Daoy (cell line): Measurements from ENCODE around the gene SCAANT1. TPM values are rescaled to one million over a fixed set of nuclear protein-coding genes. Genes with fewer than 3 reads are reported as not detected.

Source experiments
- DNase-seq: peaks from one replicate; pipeline ENCODE4 v3.0.0-alpha.2; 2015; ENCODE audit warnings: low read depth
- total RNA-seq: library from RNA; depleted of rRNA; stranded (reverse); fragments of >200 nt; shearing (Covaris generic); gene quantifications from 2 replicates; pipeline ENCODE4 v1.2.3, GENCODE V29; 2014

Gene SCAANT1
- total RNA-seq, 1 experiment from 2014 or later: not detected

DNA sequence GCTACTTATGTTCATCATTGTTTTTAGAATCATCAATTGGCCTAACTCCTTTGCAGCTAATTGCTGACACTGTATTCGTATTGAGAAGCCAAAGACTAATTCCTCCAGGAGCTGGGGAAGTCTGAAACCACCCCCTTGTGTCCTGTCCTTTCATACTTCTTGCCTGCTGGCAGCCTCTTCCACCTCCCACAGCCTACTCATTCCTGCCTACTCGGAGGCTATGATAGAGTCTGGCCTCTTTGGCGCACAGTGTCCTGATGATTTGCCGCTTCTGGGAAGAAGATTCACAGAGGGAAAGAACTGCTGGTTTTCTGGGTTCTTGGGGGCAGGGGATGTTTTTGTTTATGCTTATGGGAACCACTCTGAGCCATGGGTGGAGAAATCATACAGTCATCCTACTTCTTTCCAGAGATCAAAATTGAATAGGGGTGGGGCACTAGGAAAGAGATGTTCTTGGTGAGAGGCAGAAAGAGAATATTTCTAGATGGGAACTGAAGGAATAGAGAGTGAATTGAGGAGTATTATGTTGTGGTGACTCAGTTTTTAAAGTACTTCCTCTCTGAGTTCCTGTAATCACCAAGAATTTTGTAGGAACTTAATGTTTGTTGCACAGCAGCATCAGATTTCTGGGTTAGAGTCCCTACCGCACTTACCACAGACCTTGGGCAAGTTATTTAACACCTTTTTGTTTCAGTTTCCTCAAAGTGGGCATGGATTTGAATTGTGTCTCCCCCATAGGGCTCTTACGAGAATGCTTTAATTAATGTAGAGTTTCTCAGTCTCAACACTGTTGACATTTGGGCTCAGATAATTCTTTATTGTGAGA is 22.1 kb upstream of the SCAANT1 start:
- DNase-seq: no peak

GRCh38 chr3:63933459-63933858 is 21.3 kb upstream of the SCAANT1 start:
- no peak for DNase-seq

GRCh38 chr3:63932509-63933212 is 20.5 kb upstream of the SCAANT1 start:
- no peak for DNase-seq

DNA sequence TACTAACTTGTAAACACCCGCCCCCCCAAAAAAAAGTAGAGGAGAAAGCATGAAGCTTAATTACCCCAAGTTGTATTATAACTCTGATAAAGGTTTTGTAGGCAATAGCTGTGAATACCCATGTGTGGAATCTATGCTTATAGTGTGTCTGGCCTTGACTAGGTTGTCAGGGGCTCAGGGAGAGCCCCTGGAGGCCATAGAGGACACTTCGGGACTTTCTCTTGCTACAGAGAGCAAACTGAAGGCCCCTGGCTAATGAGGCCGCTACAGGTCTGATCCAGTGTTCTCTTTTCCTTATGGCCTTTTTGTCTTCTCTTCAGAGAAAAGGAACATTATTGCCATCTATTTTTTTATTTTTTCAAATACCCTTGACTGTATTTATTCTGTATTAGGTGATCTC is 19.1 kb upstream of the SCAANT1 start:
- no peak for DNase-seq

- DNase-seq: no peak
These were observed 15.5 kb upstream of the SCAANT1 start for GRCh38 chr3:63927422-63928280.

DNA sequence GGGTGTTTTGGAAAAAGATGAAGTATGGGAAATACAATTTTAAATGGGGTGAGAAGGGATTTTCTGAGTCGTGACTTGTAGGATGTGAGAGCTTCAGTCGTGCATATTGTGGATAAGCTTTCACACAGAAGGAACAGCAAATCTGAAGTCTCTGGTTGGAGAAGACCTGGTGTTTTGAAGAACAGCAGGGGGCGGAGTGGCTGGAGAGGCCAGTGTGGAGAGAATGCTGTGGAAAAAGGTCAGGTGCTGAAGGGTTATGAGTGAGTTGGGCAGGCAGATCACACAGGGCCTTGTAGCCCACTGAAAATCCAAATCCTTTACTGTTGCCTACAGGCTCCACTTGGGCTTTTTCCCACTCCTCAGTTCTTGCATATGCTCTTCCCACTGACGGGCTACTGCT is 14.1 kb upstream of the SCAANT1 start:
- DNase-seq: no peak

DNA sequence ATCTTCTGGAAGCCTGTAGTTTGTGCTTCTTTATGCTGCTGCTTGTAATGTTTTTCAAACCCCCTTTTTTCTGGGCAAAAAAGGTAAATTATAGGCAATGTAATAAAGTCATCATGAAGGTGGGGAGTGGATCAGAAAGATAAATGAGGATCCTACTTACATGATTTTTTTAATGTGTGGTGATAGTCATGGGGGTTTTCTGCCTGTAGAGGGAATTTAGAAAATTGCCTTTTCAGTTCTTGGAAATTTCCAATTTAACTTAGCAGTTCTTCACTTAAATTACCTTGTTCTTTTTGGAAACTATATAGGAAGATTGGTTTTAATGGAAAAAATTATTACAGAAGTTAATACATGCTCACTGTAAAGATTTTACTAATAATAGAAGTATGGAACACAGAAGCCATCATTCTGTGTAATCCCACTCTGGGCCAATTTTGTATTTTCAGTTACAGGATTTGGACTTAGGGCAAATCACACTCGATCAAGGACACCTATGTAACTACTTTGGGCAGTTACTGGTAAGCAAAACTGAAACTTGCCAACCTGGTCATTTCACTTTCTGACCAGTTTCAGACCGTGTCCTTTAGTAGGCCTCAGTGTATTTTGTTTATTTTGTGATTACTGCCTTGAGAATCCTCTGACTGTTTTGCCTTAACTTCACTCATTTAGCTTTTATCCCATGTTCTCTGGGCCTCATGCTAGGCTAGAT is 10.5 kb upstream of the SCAANT1 start:
- DNase-seq: no peak

DNA sequence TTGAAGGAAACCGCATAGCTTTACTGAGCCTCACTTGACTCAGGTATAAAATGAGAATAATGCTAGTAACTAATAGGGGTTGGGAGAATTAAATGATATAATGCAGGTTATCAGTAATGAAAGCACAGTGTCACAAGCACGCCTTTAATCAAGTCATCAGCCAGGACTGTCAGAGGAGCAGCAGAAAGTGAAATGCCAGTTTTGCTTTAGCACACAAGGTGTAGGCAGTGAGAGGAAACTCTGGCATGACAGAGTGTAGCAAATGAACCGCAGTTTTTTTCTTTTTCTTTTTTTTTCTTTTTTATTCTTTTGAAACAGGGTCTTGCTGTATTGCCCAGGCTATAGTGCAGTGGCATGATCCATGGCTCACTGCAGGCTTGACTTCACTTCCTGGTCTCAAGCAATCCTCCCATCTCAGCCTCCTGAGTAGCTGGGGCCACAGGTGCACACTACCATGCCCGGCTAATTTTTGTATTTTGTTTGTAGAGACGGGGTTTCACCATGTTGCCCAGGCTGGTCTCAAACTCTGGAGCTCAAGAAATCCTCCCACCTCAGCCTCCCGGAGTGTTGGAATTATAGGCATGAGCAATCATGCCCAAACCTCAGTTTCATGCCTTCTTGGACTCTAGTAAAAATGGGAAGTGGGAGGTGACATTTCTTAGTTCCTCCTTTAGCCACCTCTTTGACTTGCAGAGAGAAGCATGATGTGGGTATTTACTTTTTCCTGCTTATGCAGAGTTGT is 9.7 kb upstream of the SCAANT1 start:
- DNase-seq: no peak

DNA sequence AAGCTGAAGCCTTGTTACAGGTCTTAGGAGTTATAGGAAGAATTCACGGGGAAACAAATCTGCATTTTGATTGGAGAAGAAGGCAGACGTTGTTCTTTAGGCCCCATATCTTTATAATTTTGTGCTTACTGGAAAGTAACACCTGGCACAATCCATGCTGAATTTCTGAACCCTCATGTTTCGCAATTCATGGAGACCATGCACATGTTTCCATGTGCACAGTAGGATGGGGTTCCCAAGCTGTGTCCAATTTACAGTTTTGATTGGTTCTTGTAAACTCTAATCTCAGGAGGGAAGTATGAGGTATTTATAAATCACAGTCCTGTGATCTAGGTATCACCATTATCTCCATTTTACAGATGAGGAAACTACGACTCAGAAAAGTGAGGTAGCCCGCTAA is 7.8 kb upstream of the SCAANT1 start:
- no peak for DNase-seq

DNA sequence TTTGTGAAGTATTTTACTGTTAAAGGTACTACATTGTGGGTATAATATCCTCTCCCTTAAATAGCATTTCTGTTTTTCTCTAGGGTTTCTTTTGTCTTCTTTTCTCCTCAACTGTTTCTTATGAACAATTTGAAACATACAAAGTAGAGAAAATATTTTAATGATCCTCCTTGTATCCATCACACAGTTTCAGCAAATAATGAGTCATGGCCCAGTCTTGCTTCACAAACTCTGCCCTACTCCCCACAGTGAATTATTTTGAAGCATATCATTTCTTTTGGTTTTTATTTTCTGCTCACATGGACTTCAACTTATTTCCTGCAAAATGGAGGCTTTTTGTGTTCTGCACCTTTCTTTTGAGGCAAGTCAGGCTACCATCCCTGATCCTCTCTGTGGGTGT is 6.1 kb upstream of the SCAANT1 start:
- no peak for DNase-seq

DNA sequence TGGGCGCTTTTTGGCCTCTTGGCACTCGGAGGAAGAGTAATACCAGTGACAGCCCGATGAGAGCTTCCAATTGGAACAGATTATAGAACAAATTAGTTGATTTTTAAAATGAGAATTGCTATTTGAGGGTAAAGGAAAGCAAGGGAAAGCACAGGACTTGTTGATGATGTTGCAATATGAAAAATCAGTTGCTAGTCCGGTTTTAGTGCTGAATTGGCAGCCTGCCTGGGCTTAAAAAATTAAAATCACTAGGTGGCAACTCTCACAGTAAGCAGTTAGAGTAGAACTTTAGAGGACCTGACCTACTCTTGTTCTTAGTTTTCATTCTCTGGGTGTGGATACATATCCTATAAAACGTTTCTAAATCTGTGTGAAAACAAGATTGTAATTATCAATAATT is 2.1 kb upstream of the SCAANT1 start:
- no peak for DNase-seq

DNA sequence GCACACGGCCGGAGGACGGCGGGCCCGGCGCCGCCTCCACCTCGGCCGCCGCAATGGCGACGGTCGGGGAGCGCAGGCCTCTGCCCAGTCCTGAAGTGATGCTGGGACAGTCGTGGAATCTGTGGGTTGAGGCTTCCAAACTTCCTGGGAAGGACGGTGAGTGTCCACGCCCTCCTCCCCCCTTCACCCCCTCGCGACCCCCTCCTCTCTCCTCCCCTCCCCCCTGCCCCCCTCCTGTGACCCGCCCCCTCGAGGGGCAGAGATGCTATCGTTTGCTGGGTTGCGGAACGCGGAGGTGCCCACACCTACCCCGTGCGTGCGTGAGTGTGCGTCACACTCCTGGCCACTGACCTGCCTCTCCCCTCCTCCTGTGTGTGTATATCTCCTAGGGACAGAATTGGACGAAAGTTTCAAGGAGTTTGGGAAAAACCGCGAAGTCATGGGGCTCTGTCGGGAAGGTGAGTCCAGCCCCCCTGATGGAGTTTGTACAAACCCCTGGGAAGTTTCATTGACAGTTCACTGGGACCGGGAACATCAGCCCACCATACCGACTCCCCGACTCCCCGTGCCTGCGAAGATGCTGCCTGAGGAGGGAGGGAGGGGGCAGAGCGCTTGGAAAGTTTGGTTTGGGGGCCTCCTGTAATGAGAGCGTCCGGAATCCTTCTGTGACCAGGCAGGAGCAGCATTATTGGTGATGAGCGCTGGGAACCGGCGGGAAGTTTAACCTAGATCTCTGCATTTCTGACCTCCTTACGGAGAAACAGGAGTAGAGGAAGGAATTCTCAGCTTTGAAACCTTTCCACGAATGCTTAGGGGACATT is 795 bp upstream of the SCAANT1 start:
- peak; percentile 56 for DNase-seq

DNA sequence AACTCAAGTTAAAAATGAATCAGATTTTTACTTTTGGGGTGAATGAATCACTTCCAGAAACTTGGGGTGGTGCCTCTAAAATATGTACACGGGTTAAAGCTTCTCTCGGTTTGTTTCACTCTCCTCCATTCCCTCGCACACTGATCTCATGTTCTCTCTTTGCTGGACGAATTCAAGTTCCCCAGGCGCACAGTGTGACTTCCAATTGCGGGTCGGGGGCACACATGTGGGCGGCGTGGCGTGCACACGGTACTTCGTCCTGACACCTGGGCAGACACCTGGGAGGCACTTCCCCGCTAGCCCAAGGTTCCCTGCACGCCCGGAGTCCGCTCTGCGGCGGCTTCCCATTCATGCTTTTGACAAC is 692 bp downstream of the SCAANT1 start:
- no peak for DNase-seq

DNA sequence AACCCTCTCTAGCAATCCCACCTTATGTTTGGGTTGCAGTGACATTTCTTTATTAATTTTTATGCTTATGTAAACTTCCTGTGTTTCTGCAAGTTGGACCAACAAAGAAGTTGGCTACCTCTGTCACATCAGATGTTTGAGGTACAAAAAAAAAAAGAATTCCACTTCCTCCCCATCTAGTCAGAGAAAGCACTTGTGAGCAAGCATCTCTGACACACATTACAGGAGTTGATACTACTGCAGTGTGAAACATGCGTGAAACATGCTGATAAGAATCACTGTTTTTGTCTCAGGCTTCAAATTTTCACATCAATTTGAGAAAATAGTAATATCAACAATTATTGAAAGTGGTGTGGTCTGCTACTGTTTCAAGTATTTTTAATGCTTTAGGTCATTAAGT is 1.3 kb downstream of the SCAANT1 start:
- DNase-seq: peak; percentile 5

DNA sequence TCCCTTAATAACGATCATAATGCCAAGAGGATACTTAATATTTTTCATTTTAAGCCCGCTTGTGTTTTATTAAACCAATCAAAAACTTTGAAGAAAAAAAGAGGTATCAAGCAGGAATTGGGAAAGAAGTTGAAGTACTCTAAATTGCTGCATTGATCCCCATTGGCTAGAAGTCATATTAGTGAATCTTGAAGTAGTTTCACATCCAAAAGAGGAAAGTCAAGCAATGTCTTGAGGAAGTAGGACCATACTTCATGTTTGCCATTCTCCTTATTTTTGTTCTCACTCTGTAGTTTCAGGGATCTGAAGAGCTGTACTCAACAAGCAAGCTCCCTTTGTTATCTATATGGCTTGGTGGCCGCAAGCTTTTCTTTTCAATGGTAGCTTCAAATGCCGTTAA is 2.2 kb downstream of the SCAANT1 start:
- DNase-seq: no peak

- DNase-seq: no peak
These were observed 2.8 kb downstream of the SCAANT1 start for GRCh38 chr3:63909431-63909830.

GRCh38 chr3:63908776-63909175 is 3.4 kb downstream of the SCAANT1 start:
- no peak for DNase-seq

DNA sequence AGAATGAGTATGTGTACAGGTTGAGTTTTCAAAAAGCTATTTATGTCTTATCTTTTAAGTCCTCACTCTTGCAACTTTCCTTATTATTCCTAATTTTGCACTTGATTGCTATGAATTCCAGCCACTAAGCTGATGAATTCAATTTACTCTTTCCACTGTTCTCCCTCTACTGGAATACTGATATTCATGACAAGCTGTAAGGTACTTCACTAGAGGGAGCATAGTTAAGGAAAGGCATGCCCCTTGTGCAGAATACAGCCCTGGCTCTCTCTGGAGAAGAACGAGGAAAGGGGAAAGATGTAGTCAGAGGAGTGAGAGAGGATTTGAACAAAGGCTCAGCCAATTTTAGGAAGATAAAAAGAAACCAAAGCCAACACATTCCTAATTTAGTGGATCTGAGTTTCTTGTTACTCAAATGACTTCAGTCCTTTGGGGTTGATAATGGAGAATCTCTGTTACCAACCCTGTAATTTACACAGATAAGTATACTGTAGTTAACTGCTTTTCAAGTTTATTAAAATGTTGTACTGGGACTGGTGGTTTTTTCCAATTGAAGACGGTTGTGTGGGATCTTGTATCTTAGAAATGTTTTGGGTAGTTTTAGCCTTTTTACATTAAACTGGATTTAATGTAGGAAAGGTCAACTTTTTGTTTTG is 4.0 kb downstream of the SCAANT1 start:
- DNase-seq: no peak

- no peak for DNase-seq
These were observed 6.2 kb downstream of the SCAANT1 start for GRCh38 chr3:63905731-63906620.
